ENCODE data around the gene MID1.

Gene MID1

GRCh38 chrX:10571260-10571659 is 49.1 kb downstream of the MID1 start:
- DNase-seq, result no peak

- DNase-seq, result no peak
Observed at GRCh38 chrX:10570601-10571000, 49.8 kb downstream of the MID1 start.

GRCh38 chrX:10569946-10570345 is 50.4 kb downstream of the MID1 start:
- no peak for DNase-seq

GRCh38 chrX:10568428-10568827 is 52.0 kb downstream of the MID1 start:
- DNase-seq, result no peak

GRCh38 chrX:10567136-10567535 is 53.2 kb downstream of the MID1 start:
- DNase-seq, result no peak

- DNase-seq, result no peak
Observed at GRCh38 chrX:10566716-10567097, 53.7 kb downstream of the MID1 start.

GRCh38 chrX:10564484-10564883 is 55.9 kb downstream of the MID1 start:
- DNase-seq, result no peak

- DNase-seq, result no peak
Observed at GRCh38 chrX:10557166-10557565, 63.2 kb downstream of the MID1 start.

GRCh38 chrX:10556405-10556804 is 64.0 kb downstream of the MID1 start:
- DNase-seq, result no peak

GRCh38 chrX:10555846-10556245 is 64.5 kb downstream of the MID1 start:
- no peak for DNase-seq

GRCh38 chrX:10554612-10555270 is 65.6 kb downstream of the MID1 start:
- no peak for DNase-seq

- DNase-seq, result no peak
Observed at GRCh38 chrX:10549280-10549679, 71.1 kb downstream of the MID1 start.

GRCh38 chrX:10548688-10549087 is 71.7 kb downstream of the MID1 start:
- no peak for DNase-seq

GRCh38 chrX:10545882-10546281 is 74.5 kb downstream of the MID1 start:
- DNase-seq, result no peak

GRCh38 chrX:10542586-10542985 is 77.8 kb downstream of the MID1 start:
- no peak for DNase-seq

GRCh38 chrX:10538831-10539230 is 81.6 kb downstream of the MID1 start:
- no peak for DNase-seq

GRCh38 chrX:10537308-10537707 is 83.1 kb downstream of the MID1 start:
- DNase-seq, result no peak

GRCh38 chrX:10536744-10537143 is 83.6 kb downstream of the MID1 start:
- no peak for DNase-seq

GRCh38 chrX:10534611-10535010 is 85.8 kb downstream of the MID1 start:
- no peak for DNase-seq

- no peak for DNase-seq
Observed at GRCh38 chrX:10533696-10534365, 86.6 kb downstream of the MID1 start.

- DNase-seq, result no peak
Observed at GRCh38 chrX:10531927-10532326, 88.5 kb downstream of the MID1 start.

GRCh38 chrX:10529344-10529743 is 91.0 kb downstream of the MID1 start:
- no peak for DNase-seq

GRCh38 chrX:10526451-10526850 is 93.9 kb downstream of the MID1 start:
- no peak for DNase-seq

- DNase-seq, result no peak
Observed at GRCh38 chrX:10525381-10526120, 94.8 kb downstream of the MID1 start.
